BLaER1 treated with 17β-estradiol and CSF1 and Interleukin-3, amounts not matched to agents 10 nM and 100 nM (cell line): ENCODE results near the gene OSBPL2.

Experiments used
- H3K27ac ChIP-seq, 11 experiments: shearing (Covaris generic); formaldehyde crosslinking; 2 replicates each; pipeline ENCODE4 v1.8.1; 2022
- H3K27me3 ChIP-seq, 11 experiments: shearing (Covaris generic); formaldehyde crosslinking; 2 replicates each; pipeline ENCODE4 v1.8.1; 2022
- H3K36me3 ChIP-seq, 11 experiments: shearing (Covaris generic); formaldehyde crosslinking; 2 replicates each; pipeline ENCODE4 v1.8.1; 2022
- H3K4me1 ChIP-seq, 10 experiments: shearing (Covaris generic); formaldehyde crosslinking; 2 replicates each; pipeline ENCODE4 v1.8.1; 2022
- H3K4me2 ChIP-seq, 11 experiments: shearing (Covaris generic); formaldehyde crosslinking; 2 replicates each; pipeline ENCODE4 v1.8.1; 2022
- H3K4me3 ChIP-seq, 10 experiments: shearing (Covaris generic); formaldehyde crosslinking; 2 replicates each; pipeline ENCODE4 v1.8.1; 2022
- H3K9ac ChIP-seq, 11 experiments: shearing (Covaris generic); formaldehyde crosslinking; 2 replicates each; pipeline ENCODE4 v1.8.1; 2022
- H3K9me3 ChIP-seq, 11 experiments: shearing (Covaris generic); formaldehyde crosslinking; replicated peaks in 1 of 11; 2 replicates each; pipeline ENCODE4 v1.8.1; 2022
- H4K20me1 ChIP-seq, 11 experiments: shearing (Covaris generic); formaldehyde crosslinking; 2 replicates each; pipeline ENCODE4 v1.8.1; 2022
- Cebpa-rat ChIP-seq, 11 experiments: shearing (Covaris generic); IDR thresholded peaks; 2 replicates each; pipeline ENCODE4 v1.8.1; 2022

The OSBPL2 gene

GRCh38 chr20:62332989-62333819 is 94.9 kb downstream of the OSBPL2 start:
- Histone ChIP-seq H3K27ac (no peak overlapping the region), H3K9ac (no peak overlapping the region), H4K20me1 (peaks cover 0 to 68% (median 7%) of the 10 kb centered on the region in 11 experiments; a peak in 10 of 22 replicates), H3K4me2 (no peak overlapping the region), H3K4me3 (no peak overlapping the region), H3K4me1 (peaks cover 21 to 41% (median 34%) of the 10 kb centered on the region in 10 experiments), H3K9me3 (no peaks in the 10 kb centered on the region), H3K36me3 (peaks cover 0 to 48% (median 16%) of the 10 kb centered on the region in 11 experiments; a peak in 11 of 22 replicates), H3K27me3 (peaks cover 0 to 22% (median 0%) of the 10 kb centered on the region in 11 experiments; a peak in 7 of 22 replicates)
- TF ChIP-seq Cebpa-rat (IDR thresholded peaks at IDR 0.05), result no peak

GRCh38 chr20:62333820-62334595 is 95.7 kb downstream of the OSBPL2 start:
- Histone ChIP-seq H3K4me1 (peaks cover 29 to 47% (median 42%) of the 10 kb centered on the region in 10 experiments), H3K4me3 (no peak overlapping the region), H3K27ac (no peak overlapping the region), H3K9ac (no peak overlapping the region), H4K20me1 (peaks cover 0 to 65% (median 7%) of the 10 kb centered on the region in 11 experiments; a peak in 10 of 22 replicates), H3K27me3 (peaks cover 0 to 22% (median 0%) of the 10 kb centered on the region in 11 experiments; a peak in 7 of 22 replicates), H3K4me2 (0 out of 22 replicates have a peak overlapping the region, but pooled peaks of 1 of the 11 experiments have one; percentile 40), H3K9me3 (no peaks in the 10 kb centered on the region), H3K36me3 (peaks cover 0 to 40% (median 16%) of the 10 kb centered on the region in 11 experiments; a peak in 11 of 22 replicates)
- no peak for TF ChIP-seq Cebpa-rat (IDR thresholded peaks at IDR 0.05)

- Histone ChIP-seq H3K27ac (no peak overlapping the region), H3K9me3 (no peaks in the 10 kb centered on the region), H3K4me1 (peaks cover 34 to 54% (median 51%) of the 10 kb centered on the region in 10 experiments), H3K4me2 (peak overlapping the region in 6 of 11 experiments; percentile 3 to 99 (median 66); a peak in 7 of 22 replicates), H3K36me3 (peaks cover 0 to 32% (median 11%) of the 10 kb centered on the region in 11 experiments; a peak in 11 of 22 replicates), H3K27me3 (peaks cover 0 to 22% (median 0%) of the 10 kb centered on the region in 11 experiments; a peak in 7 of 22 replicates), H4K20me1 (peaks cover 0 to 57% (median 7%) of the 10 kb centered on the region in 11 experiments; a peak in 9 of 22 replicates), H3K4me3 (no peak overlapping the region), H3K9ac (peak overlapping the region in 1 of 11 experiments; percentile 33; a peak in 1 of 22 replicates)
- no peak for TF ChIP-seq Cebpa-rat (IDR thresholded peaks at IDR 0.05)
Measured at GRCh38 chr20:62334881-62335280, 96.6 kb downstream of the OSBPL2 start.

GRCh38 chr20:62335532-62335931 is 97.2 kb downstream of the OSBPL2 start:
- peaks cover 40 to 60% (median 57%) of the 10 kb centered on the region in 10 experiments for H3K4me1 ChIP-seq
- peaks cover 0 to 56% (median 7%) of the 10 kb centered on the region in 11 experiments; a peak in 9 of 22 replicates for H4K20me1 ChIP-seq
- no peaks in the 10 kb centered on the region for H3K9me3 ChIP-seq
- H3K36me3 ChIP-seq, result peaks cover 0 to 27% (median 6%) of the 10 kb centered on the region in 11 experiments; a peak in 11 of 22 replicates
- H3K4me2 ChIP-seq, result peak overlapping the region in 9 of 11 experiments; percentile 84 to 99 (median 93); a peak in 17 of 22 replicates
- H3K27me3 ChIP-seq, result peaks cover 0 to 22% (median 0%) of the 10 kb centered on the region in 11 experiments; a peak in 7 of 22 replicates
- no peak for TF ChIP-seq Cebpa-rat (IDR thresholded peaks at IDR 0.05)
- no peak overlapping the region for H3K9ac ChIP-seq
- H3K27ac ChIP-seq, result no peak overlapping the region; a peak in 1 of 22 replicates
- H3K4me3 ChIP-seq, result no peak overlapping the region

- peaks cover 0 to 22% (median 0%) of the 10 kb centered on the region in 11 experiments; a peak in 7 of 22 replicates for H3K27me3 ChIP-seq
- H4K20me1 ChIP-seq, result peaks cover 0 to 56% (median 7%) of the 10 kb centered on the region in 11 experiments; a peak in 9 of 22 replicates
- peaks cover 0 to 6% (median 4%) of the 10 kb centered on the region in 11 experiments; a peak in 15 of 22 replicates for H3K9me3 ChIP-seq
- peak overlapping the region in 2 of 11 experiments; percentile 17 to 24; a peak in 2 of 22 replicates for H3K9ac ChIP-seq
- peaks cover 41 to 68% (median 62%) of the 10 kb centered on the region in 10 experiments for H3K4me1 ChIP-seq
- peak overlapping the region; percentile 75 to 99 (median 92); a peak in 21 of 22 replicates for H3K4me2 ChIP-seq
- TF ChIP-seq Cebpa-rat (IDR thresholded peaks at IDR 0.05), result no peak
- H3K4me3 ChIP-seq, result no peak overlapping the region
- H3K36me3 ChIP-seq, result peaks cover 0 to 26% (median 6%) of the 10 kb centered on the region in 11 experiments; a peak in 11 of 22 replicates
- H3K27ac ChIP-seq, result peak overlapping the region in 2 of 11 experiments; percentile 23 to 82; a peak in 3 of 22 replicates
Measured at GRCh38 chr20:62336329-62336728, 98.0 kb downstream of the OSBPL2 start.

- Histone ChIP-seq H3K27ac (peak overlapping the region in 3 of 11 experiments; percentile 82 to 88 (median 85); a peak in 5 of 22 replicates), H3K4me2 (peak overlapping the region; percentile 75 to 99 (median 92))
Measured at GRCh38 chr20:62336775-62337557, 98.6 kb downstream of the OSBPL2 start.

More at GRCh38 chr20:62336775-62337557, 98.6 kb downstream of the OSBPL2 start:
- peaks cover 0 to 22% (median 0%) of the 10 kb centered on the region in 11 experiments; a peak in 7 of 22 replicates for H3K27me3 ChIP-seq
- H3K9me3 ChIP-seq, result peaks cover 0 to 7% (median 5%) of the 10 kb centered on the region in 11 experiments; a peak in 15 of 22 replicates
- H3K36me3 ChIP-seq, result peaks cover 0 to 22% (median 6%) of the 10 kb centered on the region in 11 experiments; a peak in 11 of 22 replicates
- no peak for TF ChIP-seq Cebpa-rat (IDR thresholded peaks at IDR 0.05)
- H3K9ac ChIP-seq, result peak overlapping the region in 5 of 11 experiments; percentile 17 to 80 (median 77); a peak in 7 of 22 replicates
- peak overlapping the region in 3 of 10 experiments; percentile 19 to 48 (median 26); a peak in 5 of 20 replicates for H3K4me3 ChIP-seq
- H3K4me1 ChIP-seq, result peaks cover 41 to 74% (median 64%) of the 10 kb centered on the region in 10 experiments
- H4K20me1 ChIP-seq, result peaks cover 0 to 56% (median 7%) of the 10 kb centered on the region in 11 experiments; a peak in 9 of 22 replicates
